Activated CD8-positive, alpha-beta memory T cell treated with anti-CD3 and anti-CD28 coated beads, Interleukin-2, amount 50 U/mL, for 1 hour (primary cell): ENCODE data around the gene TAS1R2.
"Not testable (repeated sequence)": the region's sequence is repeated elsewhere in the genome, so short reads cannot be mapped to it uniquely, and the experiment has no call there.

Experiments used
- DNase-seq: peaks from one replicate; pipeline ENCODE4 v3.0.0-alpha.2; 2020; ENCODE audit errors: extremely low read depth

TAS1R2 gene

DNA sequence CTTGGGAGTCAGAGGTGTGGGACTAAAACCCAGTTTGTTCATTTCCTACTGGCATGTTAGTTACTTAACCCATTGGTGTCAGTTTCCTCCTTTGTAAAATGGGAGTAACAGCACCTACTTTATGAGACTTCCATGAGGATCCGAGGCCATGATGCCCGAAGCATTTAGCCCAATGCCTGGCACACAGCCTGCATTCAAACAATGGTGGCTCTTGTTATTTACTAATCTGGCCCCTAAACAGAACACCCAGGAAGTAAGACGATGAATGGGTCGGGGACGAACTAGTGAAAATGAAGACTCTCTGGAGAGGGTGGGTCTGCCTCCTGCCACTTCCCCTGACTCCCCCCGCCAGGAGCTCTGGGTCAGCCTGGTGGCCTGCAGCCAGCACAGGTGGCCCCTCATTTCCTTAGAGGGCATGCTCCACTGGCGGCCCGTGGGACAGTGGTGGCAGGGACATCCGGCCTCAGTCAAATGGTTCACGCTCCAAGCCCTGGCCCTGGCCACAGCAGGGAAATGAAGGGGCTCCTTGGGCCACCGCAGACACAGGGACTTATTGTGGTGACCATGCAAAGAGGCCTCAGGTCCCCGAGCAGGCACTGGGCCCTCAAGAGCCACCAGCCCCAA lies 9.5 kb upstream of the TAS1R2 start:
- no peak for DNase-seq

GRCh38 chr1:18868354-18868753 lies 8.9 kb upstream of the TAS1R2 start:
- no peak for DNase-seq

DNA sequence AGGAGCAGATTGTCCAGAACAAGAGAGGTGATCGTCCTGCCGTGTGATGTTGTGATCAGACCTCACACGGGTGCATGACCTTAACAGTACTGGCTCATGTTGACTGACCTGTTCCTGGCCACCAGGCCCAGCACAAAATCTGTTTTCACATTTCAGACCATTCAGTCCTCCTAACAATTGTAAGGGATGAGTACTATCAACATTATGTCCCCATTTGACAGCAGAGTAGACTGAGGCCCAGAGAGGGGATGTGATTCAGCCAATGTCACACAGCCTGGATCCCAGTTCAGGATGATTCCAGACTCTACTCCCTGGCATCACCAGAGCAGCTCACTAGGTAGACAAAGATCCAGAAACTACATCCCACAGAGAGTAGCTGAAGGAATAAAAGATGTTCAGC lies 7.4 kb upstream of the TAS1R2 start:
- no peak for DNase-seq

GRCh38 chr1:18866314-18866713 lies 6.9 kb upstream of the TAS1R2 start:
- no peak for DNase-seq

DNA sequence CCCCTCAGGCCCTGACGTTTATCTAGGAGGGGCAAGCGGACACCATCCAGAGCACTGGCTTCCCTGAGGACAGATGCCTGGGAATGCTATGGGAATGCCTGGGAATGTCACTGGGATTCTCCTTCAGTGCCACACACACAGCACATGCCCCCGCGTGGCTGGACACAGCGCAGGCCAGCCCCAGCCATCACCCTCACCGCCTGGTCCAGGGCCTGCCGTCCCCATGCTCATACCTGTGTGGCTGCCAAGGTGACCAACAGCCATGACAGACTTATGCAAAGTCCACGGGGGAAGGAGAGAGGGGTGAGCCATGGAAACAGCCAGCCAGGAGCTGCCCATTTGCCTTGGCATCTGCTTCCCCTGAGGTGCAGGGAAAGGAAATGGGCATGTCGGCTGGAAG lies 5.7 kb upstream of the TAS1R2 start:
- no peak for DNase-seq

DNA sequence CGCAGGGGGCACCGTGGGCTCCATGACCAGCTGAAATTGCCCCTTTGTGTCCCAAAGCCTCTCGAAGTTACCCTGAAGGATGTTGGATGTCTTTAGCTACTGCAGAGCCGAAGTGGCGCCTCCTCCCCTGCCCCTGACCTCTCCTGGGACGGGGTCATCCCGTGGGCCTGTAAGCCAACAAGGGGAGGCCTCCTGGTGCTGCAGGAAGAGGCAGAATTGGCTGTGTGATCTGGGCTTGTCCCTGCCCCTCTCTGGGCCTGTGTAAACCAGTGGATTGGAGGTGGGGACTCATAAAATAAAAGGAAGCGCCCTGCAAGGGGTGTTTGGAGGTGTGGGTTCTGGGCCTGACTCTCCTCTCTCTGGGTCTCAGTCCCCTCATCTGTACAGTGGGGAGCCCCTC lies 2.1 kb upstream of the TAS1R2 start:
- DNase-seq: no peak

DNA sequence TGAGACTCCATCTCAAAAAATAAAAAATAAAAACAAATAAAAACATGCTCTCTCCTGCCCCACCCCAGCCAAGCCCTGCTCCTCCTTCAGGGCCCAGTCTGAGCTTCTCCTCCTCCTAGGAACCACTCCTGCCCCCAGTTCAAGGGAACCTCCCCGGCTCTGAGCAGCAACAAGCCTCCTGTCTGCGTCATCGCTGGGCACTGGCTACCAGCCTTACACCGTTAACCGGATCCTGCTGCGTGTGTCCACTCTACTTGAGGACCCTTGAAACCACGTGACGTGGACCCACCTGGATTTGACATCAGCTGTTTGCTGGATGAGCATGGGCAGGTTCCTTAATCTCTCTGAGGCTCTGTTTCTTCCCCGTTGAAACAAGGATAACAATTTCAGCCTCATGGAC lies 1.6 kb upstream of the TAS1R2 start:
- no peak for DNase-seq

DNA sequence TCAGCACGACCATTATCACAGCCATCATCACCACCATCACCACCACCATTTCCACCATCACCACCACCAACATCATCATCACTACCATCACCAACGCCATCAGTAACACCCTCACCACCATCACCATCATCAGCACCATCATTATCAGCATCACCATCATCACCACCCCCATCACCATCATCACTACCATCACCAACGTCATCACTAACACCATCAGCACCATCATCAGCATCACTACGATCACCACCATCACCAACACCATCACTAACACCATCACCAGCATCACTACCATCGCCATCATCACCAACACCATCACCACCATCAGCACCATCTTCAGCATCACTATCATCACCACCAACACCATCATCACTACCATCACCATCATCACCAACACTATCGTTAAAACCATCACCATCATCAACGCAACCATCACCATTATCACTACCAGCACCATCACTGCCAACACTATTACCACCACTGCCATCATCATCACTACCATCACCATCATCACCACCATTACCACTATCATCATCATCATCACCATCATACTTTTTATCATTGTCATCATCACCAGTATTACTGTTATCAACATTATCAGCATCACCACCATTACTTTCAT lies 1.3 kb downstream of the TAS1R2 start:
- DNase-seq: no peak

- DNase-seq: no peak
Observed at GRCh38 chr1:18856435-18856834, 3.0 kb downstream of the TAS1R2 start.

- no peak for DNase-seq
Observed at GRCh38 chr1:18855573-18855972, 3.9 kb downstream of the TAS1R2 start.

- no peak for DNase-seq
Observed at GRCh38 chr1:18854331-18855025, 5.0 kb downstream of the TAS1R2 start.

DNA sequence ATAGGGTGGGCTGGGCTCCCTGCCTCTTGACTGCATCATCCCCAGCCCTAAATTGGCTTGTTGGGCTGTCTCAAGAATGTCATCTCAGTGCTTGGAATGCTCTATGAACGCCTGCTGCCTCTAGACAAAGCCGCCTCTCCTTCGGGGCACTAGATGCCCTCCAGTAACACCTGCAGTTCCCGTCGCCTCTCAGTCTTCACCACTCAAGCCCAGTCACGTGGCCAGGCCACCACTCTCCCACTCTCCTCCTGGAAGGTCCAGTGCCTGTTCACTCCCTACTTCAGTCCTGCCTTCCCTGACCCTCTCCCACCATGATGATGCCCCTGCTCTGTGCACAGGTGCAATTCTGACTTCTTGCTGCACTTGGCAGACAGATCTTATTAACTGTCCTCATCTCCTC lies 7.0 kb downstream of the TAS1R2 start:
- no peak for DNase-seq

DNA sequence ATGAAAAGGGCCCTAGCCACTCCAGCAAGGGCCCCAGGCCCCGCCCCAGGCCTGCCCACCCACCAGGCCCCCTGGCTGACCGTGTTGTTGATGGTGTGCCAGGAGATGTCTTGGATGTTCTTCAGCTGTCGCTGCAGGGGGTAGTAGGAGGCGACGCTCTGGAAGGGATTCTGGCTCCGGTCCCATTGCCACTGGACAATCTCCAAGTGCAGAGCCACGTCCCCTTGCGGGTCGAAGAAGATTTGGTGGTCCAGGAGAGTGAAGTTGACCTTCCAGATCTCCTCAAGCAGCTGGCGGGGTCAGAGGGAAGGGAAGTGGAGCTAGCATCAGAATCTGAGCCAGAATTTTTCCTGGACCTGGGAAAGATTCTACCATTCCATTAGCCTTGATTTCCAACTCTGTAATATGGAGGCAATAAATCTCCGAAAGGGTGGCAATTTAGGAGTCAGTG lies 10.2 kb downstream of the TAS1R2 start:
- DNase-seq: no peak

- DNase-seq: not testable (repeated sequence)
Observed at GRCh38 chr1:18847723-18848122, 11.7 kb downstream of the TAS1R2 start.

GRCh38 chr1:18840145-18840544 lies 19.3 kb downstream of the TAS1R2 start:
- DNase-seq: no peak

DNA sequence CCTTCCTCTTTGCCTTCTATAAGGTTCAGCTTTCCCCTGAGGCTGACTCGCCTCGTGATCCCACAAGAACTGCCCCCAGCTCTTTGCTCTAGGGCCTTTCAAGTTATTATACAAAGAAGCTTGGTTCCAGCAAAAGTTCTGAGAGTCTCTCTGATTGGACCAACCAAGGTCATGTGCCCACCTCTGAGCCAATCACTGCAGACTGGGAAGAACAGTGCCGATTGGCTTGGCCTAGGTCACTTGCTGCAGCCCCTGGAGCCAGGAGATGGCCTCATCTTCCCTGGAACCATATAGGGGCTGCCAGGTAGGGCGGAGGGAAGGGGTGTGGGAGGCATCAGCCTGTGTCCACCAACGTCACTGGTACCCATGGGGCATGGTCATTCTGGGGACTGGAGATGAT lies 22.8 kb downstream of the TAS1R2 start:
- no peak for DNase-seq

GRCh38 chr1:18832319-18832718 lies 27.1 kb downstream of the TAS1R2 start:
- DNase-seq: not testable (repeated sequence)

DNA sequence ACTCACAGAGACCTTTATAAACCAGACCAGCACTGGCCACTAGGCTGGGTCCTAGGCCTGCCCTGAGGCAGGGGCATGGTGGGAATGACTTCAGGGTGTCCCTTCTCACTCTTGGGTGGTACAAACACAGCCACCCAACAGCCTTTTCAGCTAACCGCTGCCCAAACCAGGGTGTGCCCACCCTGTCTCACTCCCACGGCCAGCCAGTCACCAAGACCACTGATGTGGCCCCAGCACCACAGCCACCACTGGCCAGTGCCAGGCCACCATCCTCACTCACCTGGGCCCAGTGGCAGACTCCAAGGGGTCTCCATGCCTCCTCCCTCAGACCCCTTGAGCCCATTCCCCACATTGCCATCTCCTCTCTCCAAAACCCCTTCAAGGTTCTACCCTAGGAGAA lies 27.8 kb downstream of the TAS1R2 start:
- no peak for DNase-seq

GRCh38 chr1:18830596-18830995 lies 28.9 kb downstream of the TAS1R2 start:
- DNase-seq: no peak

DNA sequence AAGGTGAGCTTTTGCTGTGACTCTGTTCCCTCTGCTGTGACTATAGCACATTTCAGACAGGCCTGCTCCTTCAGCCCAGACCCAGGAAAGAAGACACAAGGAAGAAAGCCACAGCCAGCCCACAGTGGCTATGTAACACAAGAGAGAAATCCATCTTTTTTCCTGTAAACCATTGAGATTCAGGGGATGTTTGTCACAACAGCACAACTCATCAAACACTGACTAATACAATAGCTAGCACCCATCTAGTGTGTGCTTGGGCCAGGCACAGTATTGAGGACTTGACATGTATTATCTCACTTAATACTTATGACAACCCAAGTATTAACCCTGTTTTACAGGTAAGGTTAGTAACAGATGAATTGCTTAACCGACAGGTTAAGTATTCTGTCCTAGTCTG lies 29.8 kb downstream of the TAS1R2 start:
- DNase-seq: no peak

DNA sequence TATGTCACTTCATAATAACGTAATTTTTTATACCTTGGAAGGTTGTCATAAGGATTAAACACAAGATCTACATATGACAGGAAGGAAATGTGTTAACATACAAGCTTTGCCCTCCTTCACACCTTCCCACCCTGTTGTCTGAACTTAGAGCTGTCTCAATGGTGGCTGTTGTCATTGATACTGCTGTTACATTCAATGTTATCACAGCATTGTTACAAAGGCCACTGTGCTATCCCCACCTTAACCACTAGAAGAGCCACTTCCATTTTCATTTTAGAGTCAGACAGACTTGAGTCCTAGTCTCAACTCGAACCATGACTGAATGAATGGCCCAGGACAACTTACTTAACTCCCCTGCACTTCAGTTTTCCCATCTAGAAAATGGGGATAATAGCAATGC lies 31.2 kb downstream of the TAS1R2 start:
- no peak for DNase-seq

DNA sequence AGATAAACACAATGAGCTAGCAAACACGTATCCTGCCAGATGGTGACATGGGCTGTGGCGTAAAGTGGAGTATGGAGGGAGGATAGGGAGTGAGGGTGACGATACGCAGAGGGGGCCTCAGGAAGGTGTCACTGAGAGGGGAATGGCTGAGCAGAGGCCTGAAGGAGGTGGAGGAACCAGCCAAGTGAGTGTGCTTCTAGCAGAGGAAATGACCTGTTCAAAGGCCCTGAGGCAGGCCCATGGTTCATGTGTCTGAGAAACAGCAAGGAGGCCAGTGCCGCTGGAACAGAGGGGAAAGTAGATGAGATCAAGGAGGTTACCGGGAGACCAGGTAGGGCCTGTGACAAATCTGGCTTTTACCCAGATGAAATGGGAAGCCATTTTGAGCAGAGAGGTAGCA lies 36.0 kb downstream of the TAS1R2 start:
- DNase-seq: no peak
